B cell (primary cell): ENCODE data around the gene ITPR2. TPM values are rescaled to one million over a fixed set of nuclear protein-coding genes. Genes with fewer than 3 reads are reported as not detected.

Source experiments
- ATAC-seq: fragments of 200-7000 bp; cut with Tn5 transposase; one replicate; pipeline ENCODE4 v1.10.0; 2021; ENCODE audit warnings: low read depth, mild to moderate bottlenecking, moderate number of reproducible peaks, moderate library complexity
- CTCF ChIA-PET: fragments of 350-600 bp; sonication (Branson Sonifier 250); formaldehyde crosslinking; loops from one replicate; lab custom pipeline; 2021; ENCODE audit warnings: antibody characterized with exemption, inconsistent platforms; lab: Charles Lee
- POLR2A ChIA-PET: fragments of 350-600 bp; sonication (Branson Sonifier 250); formaldehyde crosslinking; loops from one replicate; lab custom pipeline; 2021; ENCODE audit warnings: antibody characterized with exemption; lab: Charles Lee
- DNase-seq: peaks from one replicate; pipeline ENCODE4 v3.0.0; 2013
- H2AFZ ChIP-seq: 2 replicates; pipeline ENCODE4 v1.6.1; 2012; ENCODE audit warnings: mild to moderate bottlenecking, low read depth, low read length; ENCODE audit not compliant: insufficient read depth, poor library complexity, severe bottlenecking
- H3K27ac ChIP-seq, 2 donors: 1 replicate in 1 of 2; 2 replicates in 1 of 2; pipeline ENCODE4 v1.5.1; 2012 to 2013; ENCODE audit warnings: low read length in 2 of 2, mild to moderate bottlenecking in 2 of 2, moderate library complexity in 1 of 2
- H3K27me3 ChIP-seq, 4 experiments: fragments of 200-600 bp in 1 of 4; sonication (generic) in 1 of 4; replicated peaks in 1 of 4; 1 replicate in 2 of 4; 2 replicates in 2 of 4; pipeline versions ENCODE4 v1.6.1 to v1.7.0; 2013 to 2016; ENCODE audit warnings: low read length in 3 of 4, mild to moderate bottlenecking in 2 of 4, mixed read lengths in 1 of 4, moderate library complexity in 1 of 4; ENCODE audit not compliant: insufficient read depth in 4 of 4, control insufficient read depth in 3 of 4; ENCODE audit errors: control extremely low read depth in 1 of 4
- H3K36me3 ChIP-seq, 2 experiments: replicated peaks in 1 of 2; 1 replicate in 1 of 2; 2 replicates in 1 of 2; pipeline versions ENCODE4 v1.6.1 to v1.7.1; 2013; ENCODE audit warnings: low read length in 1 of 2; ENCODE audit not compliant: insufficient read depth in 2 of 2, control insufficient read depth in 1 of 2; ENCODE audit errors: control extremely low read depth in 1 of 2, extremely low read depth in 1 of 2
- H3K4me1 ChIP-seq, 2 donors: fragments of 200-600 bp in 1 of 2; sonication (generic) in 1 of 2; 1 replicate in 1 of 2; 2 replicates in 1 of 2; pipeline versions ENCODE4 v1.5.1 to v1.6.1; 2013 to 2017; ENCODE audit warnings: low read length in 2 of 2; ENCODE audit not compliant: control insufficient read depth in 2 of 2, insufficient read depth in 2 of 2
- H3K4me2 ChIP-seq: replicated peaks from 2 replicates; pipeline ENCODE3; 2012; ENCODE audit warnings: mild to moderate bottlenecking, low read depth, low read length; ENCODE audit not compliant: poor library complexity, severe bottlenecking
- H3K4me3 ChIP-seq, 5 experiments: fragments of 200-600 bp in 1 of 5; sonication (generic) in 1 of 5; 1 replicate in 3 of 5; 2 replicates in 2 of 5; pipeline versions ENCODE4 v1.5.1 to v1.7.0; 2011 to 2016; ENCODE audit warnings: low read length in 4 of 5, mild to moderate bottlenecking in 4 of 5, low read depth in 2 of 5, control low read depth in 1 of 5, moderate library complexity in 1 of 5; ENCODE audit not compliant: insufficient read depth in 1 of 5; ENCODE audit errors: control extremely low read depth in 1 of 5, extremely low read depth in 1 of 5
- H3K79me2 ChIP-seq: fragments of 200-600 bp; sonication (generic); one replicate; pipeline ENCODE4 v1.6.0; 2016; ENCODE audit warnings: low read length; ENCODE audit not compliant: control insufficient read depth, insufficient read depth
- H3K9ac ChIP-seq: fragments of 200-600 bp; sonication (generic); 2 replicates; pipeline ENCODE4 v1.6.1; 2017; ENCODE audit warnings: mild to moderate bottlenecking, low read length, moderate library complexity
- H3K9me3 ChIP-seq, 3 donors: one replicate each; pipeline versions ENCODE4 v1.6.1 to v1.7.1; 2013; ENCODE audit warnings: low read length in 2 of 3; ENCODE audit not compliant: control insufficient read depth in 2 of 3, insufficient read depth in 1 of 3; ENCODE audit errors: control extremely low read depth in 1 of 3
- H4K20me1 ChIP-seq: 2 replicates; pipeline ENCODE4 v1.6.0; 2012; ENCODE audit warnings: mild to moderate bottlenecking, low read length; ENCODE audit not compliant: insufficient read depth, control insufficient read depth, poor library complexity, severe bottlenecking
- H3K27ac Mint-ChIP-seq: one replicate; pipeline ENCODE4 v1.8.0; 2021; ENCODE audit warnings: mixed read lengths
- H3K27me3 Mint-ChIP-seq: one replicate; pipeline ENCODE4 v1.8.0; 2021; ENCODE audit warnings: mixed read lengths
- H3K4me1 Mint-ChIP-seq: one replicate; pipeline ENCODE4 v1.8.0; 2021; ENCODE audit warnings: mixed read lengths
- H3K4me3 Mint-ChIP-seq: one replicate; pipeline ENCODE4 v1.8.0; 2021; ENCODE audit warnings: mixed read lengths
- H3K9me3 Mint-ChIP-seq: one replicate; pipeline ENCODE4 v1.8.0; 2022; ENCODE audit warnings: mixed read lengths; ENCODE audit not compliant: insufficient read depth
- CTCF ChIP-seq: fragments of 200-600 bp; IDR thresholded peaks from one replicate; pipeline ENCODE4 v1.8.0; 2022; ENCODE audit warnings: antibody characterized with exemption, mild to moderate bottlenecking
- EZH2 ChIP-seq: IDR thresholded peaks from 2 replicates; pipeline ENCODE4 v1.6.1; 2012; ENCODE audit warnings: borderline replicate concordance, low read depth, mild to moderate bottlenecking, moderate library complexity, low read length; ENCODE audit not compliant: insufficient read depth, poor library complexity, severe bottlenecking
- WGBS: methylation state at CpG from one replicate; pipeline ENCODE4 v1.1.5; 2013; ENCODE audit warnings: missing lambda C conversion rate; ENCODE audit not compliant: insufficient coverage; 5-methylcytosine and 5-hydroxymethylcytosine counted together
- intact Hi-C: fragments of 100-400 bp; cut with micrococcal nuclease; formaldehyde crosslinking; loops from one replicate; pipeline ENCODE4 v1.10.0; 2022
- polyA plus RNA-seq: library from polyadenylated mRNA; depleted of rRNA; stranded (reverse); fragments of >200 nt; gene quantifications from 2 replicates; pipeline ENCODE4 v1.2.3, GENCODE V29; 2012
- total RNA-seq, 2 donors: library from RNA; stranded (reverse); fragments of 120-200 nt in 1 of 2; gene quantifications; 1 replicate in 1 of 2; 2 replicates in 1 of 2; pipeline versions ENCODE4 v1.2.3 to v1.2.4, GENCODE V29; 2013 to 2022

The ITPR2 gene
- total and polyA plus RNA-seq, 2 donors (not counting 1 experiment from before 2014, with no cell fraction given): 4.3 to 113 TPM

DNA sequence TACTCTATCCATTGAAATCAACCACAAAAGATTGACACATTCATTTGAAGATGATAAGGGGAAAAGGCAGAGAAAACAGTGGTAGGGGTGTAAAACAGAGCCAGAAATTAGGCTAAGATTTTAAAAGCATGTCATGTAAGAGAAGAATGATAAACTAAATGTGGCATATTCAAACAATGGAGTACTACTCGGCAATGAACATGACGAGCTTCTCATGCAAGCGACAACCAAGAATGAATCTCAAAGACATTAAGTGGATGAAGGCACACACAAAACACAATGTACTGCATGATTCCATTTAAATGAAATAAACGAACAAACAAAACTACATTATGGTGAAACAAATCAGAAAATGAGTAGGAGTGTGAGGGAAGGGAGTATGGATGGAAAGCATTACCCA lies 134.8 kb downstream of the ITPR2 start:
- TF ChIP-seq EZH2 (no peak), CTCF (no peak)
- no peak overlapping the region for H3K4me3 ChIP-seq
- ATAC-seq: no peak
- H3K27me3 ChIP-seq: no peaks in the 10 kb centered on the region
- Mint-ChIP-seq H3K9me3 (no peaks in the 10 kb centered on the region), H3K27me3 (no peaks in the 10 kb centered on the region), H3K4me1 (no peaks in the 10 kb centered on the region), H3K4me3 (no peak overlapping the region), H3K27ac (no peak overlapping the region)
- ChIA-PET CTCF (interaction anchor here (0.9 kb wide), 1 partner anchor 577 kb away, joined by 3 read pairs; no protein-coding TSS in a partner anchor), POLR2A (no interaction called here)
- H3K36me3 ChIP-seq: peaks cover 0 to 35% of the 10 kb centered on the region in 2 experiments
- DNase-seq: no peak
- H4K20me1 ChIP-seq: no peaks in the 10 kb centered on the region
- H3K4me1 ChIP-seq: no peaks in the 10 kb centered on the region
- WGBS: no CpG with 5 or more reads among the region's 4 CpGs
- H3K9me3 ChIP-seq: no peaks in the 10 kb centered on the region
- H3K9ac ChIP-seq: no peak overlapping the region
- no peak overlapping the region for H2AFZ ChIP-seq
- H3K4me2 ChIP-seq: no peak overlapping the region
- no peaks in the 10 kb centered on the region for H3K79me2 ChIP-seq
- H3K27ac ChIP-seq: no peak overlapping the region
- intact Hi-C loops: no loop called here

- Histone ChIP-seq H3K27ac (no peak overlapping the region), H3K9me3 (no peaks in the 10 kb centered on the region), H2AFZ (no peak overlapping the region), H3K4me1 (no peaks in the 10 kb centered on the region), H3K79me2 (no peaks in the 10 kb centered on the region), H3K27me3 (no peaks in the 10 kb centered on the region), H3K4me2 (no peak overlapping the region), H3K4me3 (no peak overlapping the region), H3K9ac (no peak overlapping the region), H3K36me3 (peaks cover 0 to 35% of the 10 kb centered on the region in 2 experiments), H4K20me1 (no peaks in the 10 kb centered on the region)
- POLR2A ChIA-PET: no interaction called here
- Mint-ChIP-seq H3K4me3 (no peak overlapping the region), H3K4me1 (no peaks in the 10 kb centered on the region), H3K9me3 (no peaks in the 10 kb centered on the region), H3K27ac (no peak overlapping the region), H3K27me3 (no peaks in the 10 kb centered on the region)
- WGBS: 100% methylated on average over 2 of the region's 3 CpGs
- no peak for DNase-seq
- TF ChIP-seq CTCF: no peak
- TF ChIP-seq EZH2: no peak
- CTCF ChIA-PET: interaction anchor here (0.9 kb wide), 1 partner anchor 576 kb away, joined by 3 read pairs; no protein-coding TSS in a partner anchor
- intact Hi-C loops: no loop called here
- ATAC-seq: no peak
Observed at GRCh38 chr12:26697217-26697616, 135.8 kb downstream of the ITPR2 start.
